LNCAP (cell line): ENCODE data around the gene PTP4A2.

Experiments
- CTCF ChIP-seq: fragments of 450-650 bp; IDR thresholded peaks from 2 replicates; pipeline ENCODE4 v1.5.1; 2017; ENCODE audit warnings: mild to moderate bottlenecking

PTP4A2 gene

GRCh38 chr1:31978843-31979400 lies 40.8 kb upstream of the PTP4A2 start:
- no peak for TF ChIP-seq CTCF

- no peak for TF ChIP-seq CTCF
Observed at GRCh38 chr1:31977385-31978131, 39.4 kb upstream of the PTP4A2 start.

DNA sequence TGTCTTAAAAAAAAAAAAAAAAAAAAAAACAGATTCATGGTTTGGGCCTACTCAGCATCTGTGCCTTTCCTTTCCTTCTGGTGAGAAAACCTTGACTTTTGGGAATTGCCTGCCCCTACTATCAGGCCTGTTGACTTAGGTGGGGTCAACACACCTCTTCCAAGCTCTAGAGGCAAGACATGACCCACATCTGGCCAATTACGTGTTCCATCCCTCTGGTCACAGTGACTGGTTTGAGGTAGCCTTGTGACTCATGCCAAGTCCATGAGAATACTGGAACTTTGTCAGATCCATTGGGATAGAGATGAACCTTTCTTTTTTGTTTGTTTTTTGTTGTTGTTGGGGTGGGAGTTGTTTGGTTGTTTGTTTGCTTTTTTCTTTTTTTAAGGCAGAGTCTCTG lies 38.2 kb upstream of the PTP4A2 start:
- no peak for TF ChIP-seq CTCF

DNA sequence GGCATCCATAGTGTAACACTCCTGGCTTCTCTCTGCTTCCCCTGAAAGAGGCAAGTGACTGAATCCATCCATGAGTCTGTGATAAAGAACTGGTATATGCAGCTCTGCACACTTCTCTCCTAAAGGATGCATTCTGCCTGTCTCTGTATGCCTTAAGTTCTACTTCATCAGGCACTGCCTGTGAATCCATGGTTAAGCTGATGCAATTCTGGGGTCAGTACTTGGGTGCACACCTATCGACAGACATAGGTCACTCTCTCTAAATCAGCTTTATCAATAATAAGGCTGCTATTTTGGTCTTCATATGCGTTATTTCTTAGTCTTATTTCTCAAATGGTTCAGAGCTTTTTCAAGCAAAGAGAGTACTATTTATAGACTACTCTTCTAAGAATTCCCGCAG lies 32.7 kb upstream of the PTP4A2 start:
- no peak for TF ChIP-seq CTCF

DNA sequence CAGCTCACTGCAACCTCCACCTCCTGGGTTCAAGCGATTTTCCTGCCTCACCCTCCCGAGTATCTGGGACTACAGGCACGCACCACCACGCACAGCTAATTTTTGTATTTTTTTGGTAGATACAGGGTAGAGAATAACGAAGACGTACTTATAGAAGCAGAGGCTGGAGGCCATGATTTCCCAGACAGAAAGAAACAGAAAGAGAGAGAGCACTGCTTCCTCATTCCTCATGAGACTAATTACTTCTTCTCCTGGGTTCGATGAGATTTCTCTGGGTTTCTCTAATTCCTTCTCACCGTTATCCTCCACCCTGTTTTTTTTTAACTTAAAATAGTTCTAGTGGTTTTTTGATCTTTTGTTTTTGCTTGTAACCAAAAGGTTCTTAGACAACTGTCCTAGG lies 23.4 kb upstream of the PTP4A2 start:
- TF ChIP-seq CTCF: no peak

- no peak for TF ChIP-seq CTCF
Observed at GRCh38 chr1:31959521-31960340, 21.6 kb upstream of the PTP4A2 start.

GRCh38 chr1:31957701-31958674 lies 19.8 kb upstream of the PTP4A2 start:
- TF ChIP-seq CTCF: no peak
